Esophagus squamous epithelium (tissue), 5 donors: ENCODE data around the gene PPP3CA. TPM values are rescaled to one million over a fixed set of nuclear protein-coding genes. Genes with fewer than 3 reads are reported as not detected.

ENCODE experiments used
- DNase-seq: peaks from one replicate; lab custom pipeline; 2025; lab: John Stamatoyannopoulos, UW
- H3K27ac ChIP-seq, 4 donors: fragments of 200-600 bp; sonication (generic); one replicate each; pipeline ENCODE4 v1.5.1; 2016 to 2019; ENCODE audit warnings: mild to moderate bottlenecking in 1 of 4
- H3K27me3 ChIP-seq, 4 donors: fragments of 200-600 bp; sonication (generic); 1 replicate in 3 of 4; 2 replicates in 1 of 4; pipeline versions ENCODE4 v1.5.1 to v1.6.0; 2017 to 2021; ENCODE audit warnings: antibody characterized with exemption in 1 of 4
- H3K36me3 ChIP-seq, 3 donors: fragments of 200-600 bp; sonication (generic); one replicate each; pipeline ENCODE4 v1.5.1; 2016 to 2019
- H3K4me1 ChIP-seq, 3 donors: fragments of 200-600 bp; sonication (generic); one replicate each; pipeline ENCODE4 v1.5.1; 2017 to 2019
- H3K4me3 ChIP-seq, 4 donors: fragments of 200-600 bp; sonication (generic); 1 replicate in 3 of 4; 2 replicates in 1 of 4; pipeline ENCODE4 v1.5.1; 2016 to 2019; ENCODE audit warnings: mild to moderate bottlenecking in 2 of 4, moderate library complexity in 1 of 4
- H3K9me3 ChIP-seq, 3 donors: fragments of 200-600 bp; sonication (generic); one replicate each; pipeline ENCODE4 v1.5.1; 2016 to 2019
- POLR2A ChIP-seq, 4 donors: fragments of 450-650 bp; IDR thresholded peaks; one replicate each; pipeline ENCODE4 v1.6.1; 2017; ENCODE audit warnings: antibody characterized with exemption in 4 of 4, mild to moderate bottlenecking in 4 of 4, moderate library complexity in 3 of 4
- WGBS, 2 donors: methylation state at CpG; one replicate each; pipeline ENCODE4 v1.1.5; 2018; 5-methylcytosine and 5-hydroxymethylcytosine counted together
- intact Hi-C: fragments of 100-400 bp; cut with DNase I; formaldehyde crosslinking; loops from one replicate; pipeline ENCODE4 v1.15.0; 2022
- total RNA-seq, 4 donors: library from RNA; depleted of rRNA; stranded (reverse); fragments of >200 nt; gene quantifications; one replicate each; pipeline ENCODE4 v1.1.0, GENCODE V29; 2016
- TF ChIP-seq, protein P1 (sequence below), 6 experiments: fragments of 450-650 bp in 4 of 6; fragments of 200-600 bp in 2 of 6; sonication (generic) in 2 of 6; IDR thresholded peaks; one replicate each; pipeline ENCODE4 v1.5.1; 2016 to 2019; ENCODE audit warnings: antibody characterized with exemption in 6 of 6, mild to moderate bottlenecking in 4 of 6, moderate library complexity in 4 of 6
- donor health status: DM: yes; HTN: yes; CAD: no.

PPP3CA gene
- total RNA-seq, 4 donors from 2014 or later = 13.3 to 25.7 (median 17.5) TPM

DNA sequence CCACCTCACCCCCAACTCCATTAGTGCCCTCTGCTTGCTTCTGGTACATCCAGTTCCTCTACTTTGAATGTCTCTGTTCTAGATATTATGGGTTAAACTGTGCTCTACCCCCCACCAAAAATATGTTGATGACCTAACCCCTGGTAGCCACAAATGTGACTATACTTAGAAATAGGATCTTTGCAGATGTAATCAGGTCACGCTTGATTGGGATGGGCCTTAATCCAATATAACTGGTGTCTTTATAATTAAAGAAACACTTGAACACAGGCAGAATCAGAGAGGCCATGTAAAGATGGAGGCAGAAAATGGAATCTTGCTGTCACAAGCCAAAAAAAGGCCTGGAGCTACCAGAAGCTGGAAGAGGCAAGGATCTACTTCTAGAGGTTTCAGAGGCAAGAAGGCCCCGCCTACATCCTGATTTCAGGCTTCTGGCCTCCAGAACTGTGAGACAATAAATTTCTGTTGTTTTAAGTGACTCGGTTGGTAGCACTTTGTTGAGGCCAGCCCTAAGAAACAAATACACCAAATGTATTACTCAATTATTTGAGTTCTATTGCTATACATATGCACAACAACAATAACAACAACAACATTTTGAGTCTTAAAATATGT is 220.0 kb downstream of the PPP3CA start:
- WGBS, 2 donors = 78 to 82% methylated on average over 3 of the region's 3 CpGs
- no peaks in the 10 kb centered on the region for H3K27me3 ChIP-seq
- no peak overlapping the region for H3K4me3 ChIP-seq
- no peak overlapping the region for H3K27ac ChIP-seq
- intact Hi-C loops = no loop called here
- peaks cover 0 to 8% (median 0%) of the 10 kb centered on the region in 3 donors for H3K4me1 ChIP-seq
- TF ChIP-seq POLR2A (IDR thresholded peaks at IDR 0.05) = no peak
- TF ChIP-seq, protein P1, sequence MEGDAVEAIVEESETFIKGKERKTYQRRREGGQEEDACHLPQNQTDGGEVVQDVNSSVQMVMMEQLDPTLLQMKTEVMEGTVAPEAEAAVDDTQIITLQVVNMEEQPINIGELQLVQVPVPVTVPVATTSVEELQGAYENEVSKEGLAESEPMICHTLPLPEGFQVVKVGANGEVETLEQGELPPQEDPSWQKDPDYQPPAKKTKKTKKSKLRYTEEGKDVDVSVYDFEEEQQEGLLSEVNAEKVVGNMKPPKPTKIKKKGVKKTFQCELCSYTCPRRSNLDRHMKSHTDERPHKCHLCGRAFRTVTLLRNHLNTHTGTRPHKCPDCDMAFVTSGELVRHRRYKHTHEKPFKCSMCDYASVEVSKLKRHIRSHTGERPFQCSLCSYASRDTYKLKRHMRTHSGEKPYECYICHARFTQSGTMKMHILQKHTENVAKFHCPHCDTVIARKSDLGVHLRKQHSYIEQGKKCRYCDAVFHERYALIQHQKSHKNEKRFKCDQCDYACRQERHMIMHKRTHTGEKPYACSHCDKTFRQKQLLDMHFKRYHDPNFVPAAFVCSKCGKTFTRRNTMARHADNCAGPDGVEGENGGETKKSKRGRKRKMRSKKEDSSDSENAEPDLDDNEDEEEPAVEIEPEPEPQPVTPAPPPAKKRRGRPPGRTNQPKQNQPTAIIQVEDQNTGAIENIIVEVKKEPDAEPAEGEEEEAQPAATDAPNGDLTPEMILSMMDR (IDR thresholded peaks at IDR 0.05) = no peak
- DNase-seq = no peak
- H3K9me3 ChIP-seq = no peaks in the 10 kb centered on the region
- H3K36me3 ChIP-seq = no peaks in the 10 kb centered on the region

DNA sequence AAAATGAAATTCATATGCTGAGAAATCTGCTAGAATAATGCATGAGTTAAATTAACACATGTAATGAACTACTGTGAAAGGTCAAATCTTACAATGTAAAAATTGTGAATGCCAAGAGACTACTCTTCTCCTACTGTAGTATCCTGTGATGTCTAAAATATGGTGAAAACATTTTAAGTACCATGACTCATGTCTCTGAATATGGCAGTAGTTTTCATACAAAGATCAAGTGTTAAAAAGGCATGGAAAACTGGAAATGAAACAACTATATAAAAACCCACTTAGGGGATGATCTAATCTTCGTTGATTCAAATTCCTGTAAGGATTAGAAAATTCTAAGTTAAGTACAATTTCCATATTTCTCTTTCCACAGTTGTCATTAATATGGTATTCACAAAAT is 221.3 kb downstream of the PPP3CA start:
- H3K27ac ChIP-seq = no peak overlapping the region
- H3K4me1 ChIP-seq = peaks cover 0 to 8% (median 0%) of the 10 kb centered on the region in 3 donors
- no peaks in the 10 kb centered on the region for H3K9me3 ChIP-seq
- H3K4me3 ChIP-seq = no peak overlapping the region
- TF ChIP-seq POLR2A (IDR thresholded peaks at IDR 0.05) = no peak
- TF ChIP-seq, protein P1 (IDR thresholded peaks at IDR 0.05) = no peak
- H3K27me3 ChIP-seq = no peaks in the 10 kb centered on the region
- 38 to 52% methylated on average over 1 of the region's 1 CpG for WGBS, 2 donors
- no peaks in the 10 kb centered on the region for H3K36me3 ChIP-seq
- no peak for DNase-seq
- intact Hi-C loops = no loop called here

DNA sequence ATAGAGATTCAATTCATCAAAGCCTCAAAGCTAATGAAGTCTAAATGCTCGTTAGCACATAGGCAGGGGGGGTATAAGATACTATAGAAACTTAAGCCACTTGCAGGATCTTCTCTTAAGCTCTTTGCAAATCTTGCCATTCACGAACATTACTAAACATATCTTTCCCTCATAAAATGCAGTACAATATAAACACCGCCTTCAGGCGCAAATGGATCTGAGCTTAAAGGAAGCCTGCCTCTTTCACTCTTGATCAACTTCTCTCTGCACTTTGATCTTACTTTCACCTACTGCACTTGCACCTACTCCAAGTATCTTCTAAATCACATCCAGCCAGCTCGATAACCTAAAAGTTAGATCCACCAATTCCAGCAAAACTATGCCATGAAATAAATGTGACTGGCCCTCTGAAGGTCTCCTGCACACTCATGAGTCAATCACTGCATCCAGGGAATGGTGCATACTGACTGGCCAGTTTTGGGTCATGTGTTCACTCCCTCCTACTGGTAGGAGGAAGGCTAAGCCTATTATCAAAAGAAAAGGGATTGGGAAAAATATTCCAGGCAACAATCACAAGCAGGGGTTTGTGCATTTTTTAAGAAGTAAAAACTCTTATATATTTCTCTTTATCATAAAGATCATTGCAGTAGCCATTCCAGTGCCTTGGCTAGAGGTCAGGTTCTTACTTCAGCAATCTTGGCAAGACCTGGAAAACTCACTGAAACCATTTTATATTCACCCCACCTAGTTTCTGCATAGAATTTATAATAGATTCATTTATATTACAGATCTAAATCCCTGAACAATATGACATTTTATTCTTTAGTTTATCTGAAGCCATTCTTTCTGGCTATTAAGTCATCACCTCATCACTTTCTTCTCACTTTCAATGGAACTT is 222.0 kb downstream of the PPP3CA start:
- WGBS, 2 donors = 75 to 85% methylated on average over 5 of the region's 5 CpGs
- Histone ChIP-seq H3K27me3 (no peaks in the 10 kb centered on the region), H3K27ac (no peak overlapping the region), H3K4me3 (no peak overlapping the region), H3K4me1 (peaks cover 0 to 8% (median 0%) of the 10 kb centered on the region in 3 donors), H3K9me3 (no peaks in the 10 kb centered on the region), H3K36me3 (no peaks in the 10 kb centered on the region)
- no peak for DNase-seq
- TF ChIP-seq, protein P1 (IDR thresholded peaks at IDR 0.05) = no peak
- TF ChIP-seq POLR2A (IDR thresholded peaks at IDR 0.05) = no peak
- intact Hi-C loops = no loop called here

DNA sequence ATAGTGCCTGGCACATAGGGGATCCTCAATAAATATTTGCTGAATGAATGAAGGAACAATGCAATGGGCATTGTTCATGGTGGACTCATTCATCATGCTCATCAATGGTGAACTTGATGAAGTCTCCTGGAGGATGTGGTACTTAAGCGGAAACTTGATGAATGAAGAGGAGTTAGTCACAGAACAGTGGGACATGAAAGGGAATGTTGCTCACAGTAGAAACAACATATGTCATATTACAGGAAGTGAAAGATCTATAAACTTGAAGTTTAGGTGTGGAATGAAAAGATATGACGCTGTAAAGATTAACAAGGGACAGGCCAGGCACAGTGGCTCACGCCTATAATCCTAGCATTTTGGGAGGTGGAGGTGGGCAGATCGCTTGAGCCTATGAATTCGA is 224.1 kb downstream of the PPP3CA start:
- Histone ChIP-seq H3K9me3 (no peaks in the 10 kb centered on the region), H3K36me3 (no peaks in the 10 kb centered on the region), H3K27ac (no peak overlapping the region), H3K4me3 (no peak overlapping the region), H3K27me3 (no peaks in the 10 kb centered on the region), H3K4me1 (peaks cover 0 to 8% (median 0%) of the 10 kb centered on the region in 3 donors)
- no peak for DNase-seq
- TF ChIP-seq, protein P1 (IDR thresholded peaks at IDR 0.05) = no peak
- no peak for TF ChIP-seq POLR2A (IDR thresholded peaks at IDR 0.05)
- 91 to 94% methylated on average over 5 of the region's 5 CpGs for WGBS, 2 donors
- intact Hi-C loops = no loop called here

DNA sequence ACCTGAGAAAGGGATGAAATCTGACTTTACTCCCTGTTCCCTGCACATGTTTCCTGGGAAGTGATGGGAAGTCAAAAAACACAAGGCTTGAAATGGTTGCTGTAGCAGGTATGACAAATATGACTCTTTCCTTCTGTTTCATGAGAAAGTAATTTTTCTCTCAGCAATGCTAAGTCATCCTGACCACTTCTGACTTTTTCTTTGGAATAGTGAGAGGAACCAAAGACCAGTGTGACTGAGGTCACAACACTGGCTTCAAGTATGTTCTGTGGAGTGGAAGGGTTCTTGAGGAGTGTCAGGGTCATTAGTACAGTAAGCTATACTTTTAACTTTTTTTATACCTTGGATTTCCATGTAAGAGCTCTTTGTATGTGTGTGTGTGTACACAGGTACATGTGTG is 225.3 kb downstream of the PPP3CA start:
- intact Hi-C loops = no loop called here
- H3K36me3 ChIP-seq = no peaks in the 10 kb centered on the region
- no peak overlapping the region for H3K27ac ChIP-seq
- no peak for DNase-seq
- TF ChIP-seq POLR2A (IDR thresholded peaks at IDR 0.05) = no peak
- TF ChIP-seq, protein P1 (IDR thresholded peaks at IDR 0.05) = no peak
- H3K9me3 ChIP-seq = no peaks in the 10 kb centered on the region
- peaks cover 0 to 4% (median 0%) of the 10 kb centered on the region in 3 donors for H3K4me1 ChIP-seq
- H3K27me3 ChIP-seq = no peaks in the 10 kb centered on the region
- no peak overlapping the region for H3K4me3 ChIP-seq
